ENCODE measurements around the gene LIG1.
"Not testable (repeated sequence)": the region's sequence is repeated elsewhere in the genome, so short reads cannot be mapped to it uniquely, and the experiment has no call there.

Gene LIG1

GRCh38 chr19:48070177-48070769, 99.9 kb downstream of the LIG1 start:
- not testable (repeated sequence) for DNase-seq (ENCODE audit: low read depth)

- no peak for DNase-seq (ENCODE audit: low read depth)
Measured at GRCh38 chr19:48069435-48069834, 100.7 kb downstream of the LIG1 start.

Data from stimulated activated CD8-positive, alpha-beta memory T cell treated with anti-CD3 and anti-CD28 coated beads, Interleukin-15, amount 100 ng/mL, for 24 hours (primary cell).